Stimulated activated CD4-positive, alpha-beta T cell treated with anti-CD3 and anti-CD28 coated beads, Interleukin-12 subunit alpha, Interleukin-12 subunit beta, amount 100 ng/mL, for 24 hours (primary cell): ENCODE results near the gene ARNT2.

Experiments used
- DNase-seq, 2 experiments: peaks; one replicate each; pipeline ENCODE4 v3.0.0-alpha.2; 2020; ENCODE audit warnings: low read depth in 2 of 2

ARNT2 gene

GRCh38 chr15:80576519-80577090 lies 172.4 kb downstream of the ARNT2 start:
- DNase-seq: no peak

GRCh38 chr15:80577552-80578205 lies 173.5 kb downstream of the ARNT2 start:
- DNase-seq: no peak

DNA sequence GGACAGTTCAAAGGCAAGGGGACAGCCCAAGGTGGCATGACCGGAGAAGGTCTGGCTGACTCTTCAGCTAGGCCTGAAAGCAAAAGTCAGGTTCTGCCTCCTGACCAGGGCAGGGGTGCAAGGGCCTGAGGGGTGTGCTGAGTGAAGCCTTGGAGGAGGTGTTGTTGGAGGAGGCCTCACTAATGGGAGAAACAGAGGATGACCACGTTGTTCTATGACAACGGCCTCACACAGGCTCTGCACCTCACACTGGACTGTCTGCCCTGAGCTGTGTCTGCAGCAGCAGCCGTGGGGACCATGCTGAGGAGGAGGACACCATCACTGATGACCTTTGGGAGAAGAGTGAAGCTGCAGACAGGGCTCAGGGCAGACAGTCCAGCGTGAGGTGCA lies 174.0 kb downstream of the ARNT2 start:
- no peak for DNase-seq

DNA sequence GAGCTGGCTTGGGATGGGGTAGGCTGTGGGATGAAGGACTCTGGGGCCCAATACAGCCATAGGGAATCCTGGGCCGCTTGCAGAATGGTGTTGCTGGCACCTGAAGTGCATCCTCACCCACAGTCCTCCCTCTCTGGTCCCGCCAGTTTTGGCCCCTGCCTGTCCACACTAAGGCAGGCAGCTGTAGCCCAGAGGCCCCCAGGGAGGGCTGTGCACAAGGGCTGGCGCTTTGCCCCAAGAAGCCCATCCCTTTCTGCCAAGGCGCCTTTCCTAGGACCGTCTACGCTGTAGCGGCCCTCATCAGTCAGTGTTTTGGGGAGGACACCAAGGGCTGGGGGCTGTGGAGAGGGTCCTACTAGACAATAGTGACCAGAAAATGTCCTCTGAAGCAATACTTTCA lies 174.7 kb downstream of the ARNT2 start:
- DNase-seq: no peak

- no peak for DNase-seq
Measured at GRCh38 chr15:80579611-80580010, 175.4 kb downstream of the ARNT2 start.

DNA sequence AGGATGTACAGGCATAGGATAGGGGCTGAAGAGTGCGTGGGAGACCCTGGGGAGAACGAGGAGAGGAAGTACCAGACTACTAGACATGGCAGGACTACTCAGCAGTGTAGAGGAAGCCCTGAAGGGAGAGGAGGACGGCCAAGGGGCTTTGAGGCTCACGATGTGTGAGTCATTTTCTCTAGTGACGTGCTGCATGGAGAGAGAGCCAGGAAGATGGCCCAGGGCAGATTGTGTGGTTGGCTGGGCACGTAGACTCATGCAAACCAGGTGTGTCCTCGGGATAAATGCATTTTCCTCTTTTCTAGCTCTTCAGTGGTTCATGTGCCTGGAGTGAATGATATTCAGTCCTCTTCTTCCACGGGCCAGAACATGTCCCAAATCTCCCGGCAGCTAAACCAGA lies 175.9 kb downstream of the ARNT2 start:
- DNase-seq: no peak

GRCh38 chr15:80580536-80581260 lies 176.5 kb downstream of the ARNT2 start:
- no peak for DNase-seq

- no peak for DNase-seq
Measured at GRCh38 chr15:80581976-80582375, 177.8 kb downstream of the ARNT2 start.

DNA sequence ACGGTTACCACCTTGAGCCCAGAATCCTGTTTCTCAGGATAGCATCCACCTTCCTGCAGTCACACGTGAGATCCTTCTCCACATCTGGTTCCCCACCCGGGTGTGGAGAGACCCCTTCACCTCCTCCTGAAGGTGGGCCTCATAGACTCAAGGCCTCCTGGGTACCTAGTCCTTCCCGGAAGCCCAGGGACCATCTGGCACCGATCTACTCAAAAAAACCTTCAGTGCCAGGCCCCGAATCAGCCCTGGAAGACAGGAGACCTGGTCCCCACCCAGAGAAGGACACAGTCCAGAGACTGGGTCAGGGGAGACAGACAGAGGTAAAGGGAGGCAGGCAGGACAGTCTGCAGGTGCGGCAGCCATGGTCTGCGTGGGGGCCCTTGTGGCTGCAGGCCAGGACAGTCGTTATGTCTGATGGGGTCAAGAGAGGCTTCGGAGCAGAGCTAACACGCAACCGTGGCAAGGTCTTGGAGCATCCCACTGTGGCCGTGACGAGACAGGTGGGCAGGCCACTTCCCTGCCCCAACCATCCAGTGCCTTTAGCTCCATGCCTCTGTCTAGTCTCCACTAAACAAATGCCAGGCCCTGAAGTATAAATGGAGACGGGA lies 178.7 kb downstream of the ARNT2 start:
- no peak for DNase-seq

DNA sequence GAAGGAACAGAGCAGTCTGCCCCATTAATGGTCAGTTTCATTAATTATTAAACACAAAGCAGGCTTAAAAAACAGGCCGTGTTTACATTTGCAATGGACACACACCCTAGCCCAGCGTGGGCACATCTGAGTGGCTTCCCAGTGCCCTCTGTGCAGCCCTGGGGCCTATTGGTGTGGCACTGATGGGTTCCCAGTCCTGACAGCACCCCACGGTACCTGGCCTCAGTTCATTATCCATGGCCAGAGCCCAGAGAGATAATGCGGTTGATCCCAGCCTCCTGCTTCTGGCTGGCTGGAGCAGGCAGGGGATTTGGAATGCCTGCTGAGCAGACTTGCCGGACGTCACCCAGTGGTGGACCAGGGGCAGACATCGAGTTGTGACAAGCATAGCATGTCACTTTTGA lies 180.4 kb downstream of the ARNT2 start:
- DNase-seq: no peak

- no peak for DNase-seq
Measured at GRCh38 chr15:80584973-80585525, 180.9 kb downstream of the ARNT2 start.

DNA sequence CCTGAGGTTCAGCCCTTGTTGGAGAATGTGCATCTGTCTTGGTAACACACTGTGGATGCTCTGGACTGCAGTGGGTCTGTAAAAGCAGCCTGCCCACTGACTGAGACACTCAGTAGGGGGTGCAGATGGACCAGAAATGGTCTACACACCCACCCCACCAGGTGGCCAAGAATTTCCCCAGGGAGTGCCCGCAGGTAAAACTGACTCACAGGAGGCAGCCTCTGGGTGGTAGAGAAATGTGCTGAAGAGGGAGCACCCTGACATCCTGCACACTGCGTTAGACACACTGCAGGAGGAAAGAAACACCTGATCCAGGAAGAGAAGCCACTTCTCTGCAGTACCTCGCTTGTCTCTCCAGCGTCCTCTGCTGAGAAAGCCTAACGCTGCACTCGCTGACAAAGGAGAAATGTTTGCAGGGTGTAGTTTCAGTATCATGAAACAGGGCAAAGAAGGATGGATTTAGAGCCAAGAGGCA lies 181.4 kb downstream of the ARNT2 start:
- DNase-seq: no peak

DNA sequence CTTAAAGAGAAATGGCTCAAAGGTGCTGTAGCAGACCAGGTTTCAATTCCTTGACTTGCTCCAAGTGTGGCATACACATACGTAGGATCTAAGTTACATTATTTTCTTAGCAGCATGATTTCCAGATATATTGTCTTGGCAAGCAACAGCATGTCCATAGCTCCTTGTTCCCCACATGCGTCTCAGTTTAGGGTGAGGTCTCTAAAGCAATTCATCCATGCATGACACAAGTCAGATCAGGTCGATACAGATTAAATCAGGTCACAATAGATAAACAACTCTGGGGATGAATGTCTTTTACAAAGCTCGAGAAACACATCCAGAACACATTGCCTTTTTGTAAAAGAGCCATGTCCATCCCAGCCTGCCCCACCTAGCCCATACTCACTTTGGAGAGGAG lies 182.0 kb downstream of the ARNT2 start:
- DNase-seq: no peak

GRCh38 chr15:80587007-80587406 lies 182.8 kb downstream of the ARNT2 start:
- no peak for DNase-seq

- no peak for DNase-seq
Measured at GRCh38 chr15:80587816-80588456, 183.8 kb downstream of the ARNT2 start.

- DNase-seq: no peak
Measured at GRCh38 chr15:80588801-80589200, 184.6 kb downstream of the ARNT2 start.

GRCh38 chr15:80590761-80591355 lies 186.7 kb downstream of the ARNT2 start:
- no peak for DNase-seq

DNA sequence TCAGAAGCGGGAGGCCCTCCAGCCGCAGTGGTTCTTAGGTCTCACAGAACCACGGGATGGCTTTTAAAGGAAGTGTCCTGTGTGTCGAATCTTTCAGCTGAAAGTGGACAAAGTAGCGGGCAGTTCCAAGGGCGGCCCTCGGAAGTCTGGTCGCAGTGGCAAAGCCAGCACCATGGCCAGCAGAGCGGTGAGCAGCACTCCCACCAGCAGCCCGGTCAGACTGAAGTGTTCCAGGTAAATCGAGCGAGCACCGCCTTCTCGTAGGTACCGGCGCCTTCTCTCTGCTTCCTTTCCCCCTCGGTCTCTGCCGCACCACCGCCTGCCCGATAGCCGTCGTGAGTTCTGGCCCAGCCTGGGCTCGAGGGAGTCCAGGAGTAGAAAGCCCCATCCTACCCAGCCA lies 187.3 kb downstream of the ARNT2 start:
- DNase-seq: no peak

GRCh38 chr15:80591938-80592825 lies 188.0 kb downstream of the ARNT2 start:
- DNase-seq: no peak

- DNase-seq: no peak
Measured at GRCh38 chr15:80593486-80594030, 189.4 kb downstream of the ARNT2 start.
